H9 (cell line): Measurements from ENCODE around the gene ZBTB49. TPM values are rescaled to one million over a fixed set of nuclear protein-coding genes. Genes with fewer than 3 reads are reported as not detected.

Source experiments
- DNase-seq: peaks from one replicate; pipeline ENCODE4 v3.0.0-alpha.2; 2017
- H2AFZ ChIP-seq: one replicate; pipeline ENCODE4 v1.6.1; 2013; ENCODE audit warnings: mild to moderate bottlenecking, low read length, control low read depth, moderate library complexity
- H2AK5ac ChIP-seq: 2 replicates; pipeline ENCODE4 v1.6.1; 2013; ENCODE audit warnings: low read length, control low read depth, mixed read lengths; ENCODE audit not compliant: insufficient read length
- H2BK120ac ChIP-seq: one replicate; pipeline ENCODE4 v1.6.1; 2013; ENCODE audit warnings: low read depth, mild to moderate bottlenecking, low read length, control low read depth, inconsistent platforms; ENCODE audit not compliant: poor library complexity, severe bottlenecking
- H2BK12ac ChIP-seq: 2 replicates; pipeline ENCODE4 v1.6.1; 2013; ENCODE audit warnings: low read length, control low read depth, mixed read lengths, low read depth; ENCODE audit not compliant: insufficient read length
- H2BK15ac ChIP-seq: 2 replicates; pipeline ENCODE4 v1.6.1; 2013; ENCODE audit warnings: low read depth, low read length, control low read depth
- H2BK20ac ChIP-seq: one replicate; pipeline ENCODE4 v1.6.1; 2013; ENCODE audit warnings: low read depth, mild to moderate bottlenecking, low read length, control low read depth, inconsistent platforms; ENCODE audit not compliant: poor library complexity, severe bottlenecking
- H2BK5ac ChIP-seq: 2 replicates; pipeline ENCODE4 v1.6.1; 2013; ENCODE audit warnings: low read length, control low read depth, mixed read lengths; ENCODE audit not compliant: insufficient read length
- H3K14ac ChIP-seq: 2 replicates; pipeline ENCODE4 v1.6.1; 2013; ENCODE audit warnings: low read length, control low read depth; ENCODE audit not compliant: insufficient read depth
- H3K18ac ChIP-seq: 2 replicates; pipeline ENCODE4 v1.6.1; 2013; ENCODE audit warnings: low read depth, mild to moderate bottlenecking, mixed read lengths, low read length, control low read depth; ENCODE audit not compliant: insufficient read length
- H3K23ac ChIP-seq: 2 replicates; pipeline ENCODE4 v1.6.1; 2013; ENCODE audit warnings: low read length, control low read depth, mixed read lengths, low read depth; ENCODE audit not compliant: insufficient read length
- H3K23me2 ChIP-seq: 2 replicates; pipeline ENCODE4 v1.6.1; 2013; ENCODE audit warnings: low read depth, mild to moderate bottlenecking, mixed read lengths, low read length, control low read depth; ENCODE audit not compliant: insufficient read length, poor library complexity, severe bottlenecking
- H3K27ac ChIP-seq: 2 replicates; pipeline ENCODE4 v1.5.1; 2013; ENCODE audit warnings: low read length, control low read depth, mixed read lengths, low read depth; ENCODE audit not compliant: insufficient read length
- H3K27me3 ChIP-seq: 2 replicates; pipeline ENCODE4 v1.6.1; 2013; ENCODE audit warnings: low read length, control low read depth, inconsistent platforms; ENCODE audit not compliant: insufficient read depth
- H3K4ac ChIP-seq: 2 replicates; pipeline ENCODE4 v1.6.1; 2013; ENCODE audit warnings: low read depth, mild to moderate bottlenecking, control low read depth, inconsistent platforms, low read length, moderate library complexity
- H3K4me1 ChIP-seq: 2 replicates; pipeline ENCODE4 v1.6.1; 2013; ENCODE audit warnings: low read length, control low read depth, inconsistent platforms; ENCODE audit not compliant: insufficient read depth
- H3K4me2 ChIP-seq: 2 replicates; pipeline ENCODE4 v1.6.1; 2013; ENCODE audit warnings: low read length, control low read depth, mixed read lengths; ENCODE audit not compliant: insufficient read length, insufficient read depth
- H3K56ac ChIP-seq: 2 replicates; pipeline ENCODE4 v1.6.1; 2013; ENCODE audit warnings: low read depth, mild to moderate bottlenecking, mixed read lengths, low read length, control low read depth; ENCODE audit not compliant: insufficient read length
- H3K79me1 ChIP-seq: 2 replicates; pipeline ENCODE4 v1.6.1; 2013; ENCODE audit warnings: low read depth, mild to moderate bottlenecking, moderate library complexity, low read length, control low read depth, inconsistent platforms; ENCODE audit not compliant: insufficient read depth, poor library complexity, severe bottlenecking
- H3K79me2 ChIP-seq: 2 replicates; pipeline ENCODE4 v1.6.1; 2013; ENCODE audit warnings: low read length, control low read depth, inconsistent platforms; ENCODE audit not compliant: insufficient read depth
- H3K9ac ChIP-seq: 2 replicates; pipeline ENCODE4 v1.6.1; 2013; ENCODE audit warnings: low read length, control low read depth, mixed read lengths; ENCODE audit not compliant: insufficient read length; ENCODE audit errors: extremely low read depth
- H3K9me3 ChIP-seq: one replicate; pipeline ENCODE4 v1.6.1; 2013; ENCODE audit warnings: low read depth, low read length, inconsistent platforms; ENCODE audit not compliant: control insufficient read depth
- H3T11ph ChIP-seq: one replicate; pipeline ENCODE4 v1.6.1; 2013; ENCODE audit warnings: mild to moderate bottlenecking, low read length, control low read depth, inconsistent platforms
- H4K20me1 ChIP-seq: one replicate; pipeline ENCODE4 v1.6.1; 2013; ENCODE audit not compliant: control insufficient read depth, insufficient read length, insufficient read depth
- H4K5ac ChIP-seq: 2 replicates; pipeline ENCODE4 v1.6.1; 2013; ENCODE audit warnings: low read depth, mild to moderate bottlenecking, mixed read lengths, low read length, control low read depth; ENCODE audit not compliant: insufficient read length
- H4K8ac ChIP-seq: replicated peaks from 2 replicates; pipeline ENCODE4 v1.6.1; 2013; ENCODE audit warnings: low read length, control low read depth, mixed read lengths, low read depth; ENCODE audit not compliant: insufficient read length
- H4K91ac ChIP-seq: 2 replicates; pipeline ENCODE4 v1.6.1; 2013; ENCODE audit warnings: low read depth, mild to moderate bottlenecking, moderate library complexity, mixed read lengths, low read length, control low read depth; ENCODE audit not compliant: insufficient read length
- H3K27ac Mint-ChIP-seq, 3 experiments: 2 replicates in 2 of 3; 3 replicates in 1 of 3; pipeline ENCODE4 v1.8.0; 2020 to 2021; ENCODE audit warnings: mixed read lengths in 3 of 3, mild to moderate bottlenecking in 1 of 3, moderate library complexity in 1 of 3
- H3K27me3 Mint-ChIP-seq: 2 replicates; pipeline ENCODE4 v1.8.0; 2021; ENCODE audit warnings: low read depth, mild to moderate bottlenecking, moderate library complexity, mixed read lengths
- H3K36me3 Mint-ChIP-seq, 3 experiments: 2 replicates in 2 of 3; 3 replicates in 1 of 3; pipeline ENCODE4 v1.8.0; 2020 to 2021; ENCODE audit warnings: low read depth in 3 of 3, mixed read lengths in 3 of 3; ENCODE audit not compliant: insufficient read depth in 1 of 3
- H3K4me1 Mint-ChIP-seq, 2 experiments: 2 replicates each; pipeline ENCODE4 v1.8.0; 2020; ENCODE audit warnings: mixed read lengths in 2 of 2
- H3K4me3 Mint-ChIP-seq, 2 experiments: 2 replicates in 1 of 2; 3 replicates in 1 of 2; pipeline ENCODE4 v1.8.0; 2020 to 2021; ENCODE audit warnings: mild to moderate bottlenecking in 2 of 2, mixed read lengths in 2 of 2, moderate library complexity in 1 of 2
- H3K9me3 Mint-ChIP-seq, 2 experiments: 2 replicates in 1 of 2; 3 replicates in 1 of 2; pipeline ENCODE4 v1.8.0; 2020; ENCODE audit warnings: mild to moderate bottlenecking in 2 of 2, mixed read lengths in 2 of 2, moderate library complexity in 1 of 2
- CTCF ChIP-seq: fragments of 200-600 bp; sonication (generic); conservative IDR thresholded peaks from 3 replicates; pipeline ENCODE4 v1.8.0; 2021; ENCODE audit warnings: antibody characterized with exemption, mild to moderate bottlenecking
- WGBS: extraction: QIAGEN DNeasy Blood & Tissue Kit; methylation state at CpG from one replicate; pipeline ENCODE4 v1.1.7; 2013; ENCODE audit warnings: missing lambda C conversion rate, low lambda C conversion rate, mixed read lengths; ENCODE audit not compliant: insufficient read length; ENCODE audit errors: extremely low coverage; 5-methylcytosine and 5-hydroxymethylcytosine counted together
- total RNA-seq: library from RNA; stranded (reverse); gene quantifications from 2 replicates; pipeline ENCODE4 v1.2.1, GENCODE V29; 2021

Gene ZBTB49
- total RNA-seq, 1 experiment from 2014 or later, result 8.7 TPM

DNA sequence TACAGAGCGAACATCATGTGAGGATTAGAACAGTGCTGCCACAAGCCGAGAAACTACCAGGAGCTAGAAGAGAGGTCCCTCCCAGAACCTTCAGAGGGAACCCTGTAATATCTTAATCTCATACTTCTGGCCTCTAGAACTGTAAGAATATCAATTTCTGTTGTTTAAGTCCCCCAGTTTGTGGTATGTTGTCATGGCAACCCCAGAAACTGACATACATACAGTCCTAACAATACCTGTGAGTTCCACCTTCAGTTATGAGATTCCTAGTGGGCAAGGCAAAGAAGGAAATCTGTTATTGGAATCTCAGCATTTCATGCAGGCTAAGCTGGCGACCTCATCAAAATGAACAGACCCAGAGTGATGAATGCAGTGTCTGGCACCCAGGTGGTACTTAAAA, 42.5 kb downstream of the ZBTB49 start:
- peaks cover 0 to 2% of the 10 kb centered on the region in 2 experiments; a peak in 2 of 4 replicates for H3K4me1 Mint-ChIP-seq
- no CpG with 5 or more reads among the region's 3 CpGs for WGBS

More for the DNA sequence above, 42.5 kb downstream of the ZBTB49 start:
- no peak overlapping the region for H2BK20ac ChIP-seq
- H4K20me1 ChIP-seq, result no peaks in the 10 kb centered on the region
- no peak overlapping the region for H2BK120ac ChIP-seq
- no peak overlapping the region for H3K4ac ChIP-seq
- H3K79me2 ChIP-seq, result no peaks in the 10 kb centered on the region
- H3K4me3 Mint-ChIP-seq, result no peak overlapping the region; a peak in 1 of 5 replicates
- no peak overlapping the region for H2BK5ac ChIP-seq
- no peak overlapping the region for H3K23ac ChIP-seq
- H3K4me1 ChIP-seq, result no peaks in the 10 kb centered on the region
- no peak for DNase-seq
- no peak overlapping the region for H3K14ac ChIP-seq
- H3K27ac Mint-ChIP-seq, result no peak overlapping the region
- H2AK5ac ChIP-seq, result no peak overlapping the region
- peaks cover 0 to under 1% of the 10 kb centered on the region in 2 experiments; a peak in 2 of 5 replicates for H3K9me3 Mint-ChIP-seq
- peaks cover 21% of the 10 kb centered on the region for H3K27me3 Mint-ChIP-seq
- H3T11ph ChIP-seq, result no peak overlapping the region
- no peak overlapping the region for H4K91ac ChIP-seq
- H4K5ac ChIP-seq, result no peak overlapping the region
- no peaks in the 10 kb centered on the region for H3K9me3 ChIP-seq
- H4K8ac ChIP-seq, result no peak overlapping the region
- no peaks in the 10 kb centered on the region for H3K79me1 ChIP-seq
- H2BK12ac ChIP-seq, result no peak overlapping the region
- H3K18ac ChIP-seq, result no peak overlapping the region
- H3K4me2 ChIP-seq, result no peak overlapping the region
- H2BK15ac ChIP-seq, result no peak overlapping the region
- no peaks in the 10 kb centered on the region for H3K27me3 ChIP-seq
- no peak overlapping the region for H3K56ac ChIP-seq
- no peaks in the 10 kb centered on the region; a peak in 2 of 7 replicates for H3K36me3 Mint-ChIP-seq
- no peak overlapping the region for H3K27ac ChIP-seq
- TF ChIP-seq CTCF, result no peak
- no peak overlapping the region for H2AFZ ChIP-seq
- H3K23me2 ChIP-seq, result no peaks in the 10 kb centered on the region
- H3K9ac ChIP-seq, result no peak overlapping the region
